A549 treated with ZK216348 at 1 μM for 4 hours (cell line): ENCODE results near the gene PPP2R1B. TPM values are rescaled to one million over a fixed set of nuclear protein-coding genes. Genes with fewer than 3 reads are reported as not detected.

ENCODE experiments used
- total RNA-seq: library from RNA; stranded (reverse); fragments of 200-300 nt; extraction: Qiagen RNA extraction; gene quantifications from 5 replicates; pipeline ENCODE4 v1.2.3, GENCODE V29; 2022; ENCODE audit warnings: low read depth

Gene PPP2R1B
- total RNA-seq, result 14.7 to 20.4 TPM (median 18.1 TPM) in 5 replicates

GRCh38 chr11:111765984-111766833 lies at the start of gene PPP2R1B:
TSS of gene PPP2R1B (minus strand) at chr11:111766389. CDS start at chr11:111766361, 28 bp downstream.

Other genes starting within 250 kb of the PPP2R1B start
- 4.1 to 4.4 TPM (median 4.2 TPM) in 5 replicates for gene LAYN, start 225.7 kb downstream of the PPP2R1B start, total RNA-seq
- gene SIK2, start 163.9 kb downstream of the PPP2R1B start, total RNA-seq, result 4.8 to 7.4 TPM (median 6.0 TPM) in 5 replicates
- 16.9 to 20.2 TPM (median 18.8 TPM) in 5 replicates for gene ALG9, start 105.2 kb upstream of the PPP2R1B start, total RNA-seq
- gene FDXACB1, start 112.8 kb upstream of the PPP2R1B start, total RNA-seq, result 1.4 to 2.3 TPM (median 1.6 TPM) in 5 replicates
- gene CFAP68, start 113.2 kb upstream of the PPP2R1B start, total RNA-seq, result 30.8 to 38.7 TPM (median 32.5 TPM) in 5 replicates
- gene CRYAB, start 145.4 kb upstream of the PPP2R1B start, total RNA-seq, result 6.4 to 15.9 TPM (median 9.5 TPM) in 5 replicates
- not detected in 5 replicates for gene HSPB2, start 146.3 kb upstream of the PPP2R1B start, total RNA-seq
- not detected in 5 replicates for gene C11orf52, start 152.5 kb upstream of the PPP2R1B start, total RNA-seq
- 4.5 to 10.0 TPM (median 7.8 TPM) in 5 replicates for gene DIXDC1, start 171.0 kb upstream of the PPP2R1B start, total RNA-seq